ENCODE results near the gene ASTL.
A peak's percentile ranks its signal among the peaks of the same experiment; 100 is the strongest.

ASTL gene

DNA sequence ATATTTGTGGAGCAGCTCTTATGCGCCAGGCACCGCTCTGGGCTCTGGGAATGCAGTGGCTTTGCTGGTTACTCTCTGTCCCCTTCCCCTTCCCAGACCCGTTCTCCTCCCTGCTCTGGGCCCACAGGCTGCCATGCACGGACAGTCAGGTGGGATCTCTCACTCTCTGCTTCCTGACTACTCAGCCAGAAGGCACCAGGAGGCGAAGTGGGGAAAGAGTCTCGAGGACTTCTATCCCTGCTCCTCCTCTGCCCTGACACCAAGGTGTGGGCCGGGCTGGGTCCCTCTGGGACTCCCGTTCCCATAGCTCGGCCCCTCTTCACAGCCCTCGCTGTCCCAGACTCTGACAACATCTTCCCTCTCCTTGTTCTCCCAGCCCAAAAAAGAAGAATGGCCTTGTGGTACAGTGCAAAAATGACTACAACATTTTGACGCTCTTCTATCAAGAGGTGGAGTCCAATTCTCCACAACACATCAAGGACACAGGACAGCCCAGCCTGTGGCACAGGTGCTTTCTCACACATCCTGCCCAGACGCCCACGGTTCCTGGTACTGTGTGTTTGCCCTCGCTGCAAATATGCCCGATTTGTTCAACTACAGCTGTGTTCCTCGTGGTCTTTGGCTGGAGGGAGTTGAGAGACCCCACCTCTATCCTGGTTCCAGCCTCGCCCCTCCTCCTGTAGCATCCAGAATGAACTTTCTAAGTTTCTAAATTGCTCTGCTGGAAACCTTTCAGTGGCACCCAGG, 21.0 kb upstream of the ASTL start:
- H3K27ac ChIP-seq (ENCODE audit: low read length) = no peak overlapping the region
- ATAC-seq (ENCODE audit: insufficient read depth, low read depth) (no peak), DNase-seq (peak; percentile 43)
- H3K27me3 ChIP-seq (ENCODE audit: insufficient read depth, low read length, poor library complexity) = no peaks in the 10 kb centered on the region
- H3K4me3 ChIP-seq (ENCODE audit: low read depth in 1 of 2, low read length in 2 of 2) = no peak overlapping the region
- peaks cover 29% of the 10 kb centered on the region for H3K4me1 ChIP-seq (ENCODE audit: insufficient read depth, low read length)
- no peaks in the 10 kb centered on the region for H4K20me1 ChIP-seq (ENCODE audit: insufficient read depth, low read length)
- H3K9ac ChIP-seq (ENCODE audit: low read depth, low read length) = no peak overlapping the region
- H3K9me3 ChIP-seq (ENCODE audit: insufficient read depth, low read length, severe bottlenecking) = no peaks in the 10 kb centered on the region
- no peak overlapping the region for H2AFZ ChIP-seq (ENCODE audit: low read depth, low read length)
- no peaks in the 10 kb centered on the region for H3K79me2 ChIP-seq (ENCODE audit: insufficient read depth, low read length)
- TF ChIP-seq, protein P1, sequence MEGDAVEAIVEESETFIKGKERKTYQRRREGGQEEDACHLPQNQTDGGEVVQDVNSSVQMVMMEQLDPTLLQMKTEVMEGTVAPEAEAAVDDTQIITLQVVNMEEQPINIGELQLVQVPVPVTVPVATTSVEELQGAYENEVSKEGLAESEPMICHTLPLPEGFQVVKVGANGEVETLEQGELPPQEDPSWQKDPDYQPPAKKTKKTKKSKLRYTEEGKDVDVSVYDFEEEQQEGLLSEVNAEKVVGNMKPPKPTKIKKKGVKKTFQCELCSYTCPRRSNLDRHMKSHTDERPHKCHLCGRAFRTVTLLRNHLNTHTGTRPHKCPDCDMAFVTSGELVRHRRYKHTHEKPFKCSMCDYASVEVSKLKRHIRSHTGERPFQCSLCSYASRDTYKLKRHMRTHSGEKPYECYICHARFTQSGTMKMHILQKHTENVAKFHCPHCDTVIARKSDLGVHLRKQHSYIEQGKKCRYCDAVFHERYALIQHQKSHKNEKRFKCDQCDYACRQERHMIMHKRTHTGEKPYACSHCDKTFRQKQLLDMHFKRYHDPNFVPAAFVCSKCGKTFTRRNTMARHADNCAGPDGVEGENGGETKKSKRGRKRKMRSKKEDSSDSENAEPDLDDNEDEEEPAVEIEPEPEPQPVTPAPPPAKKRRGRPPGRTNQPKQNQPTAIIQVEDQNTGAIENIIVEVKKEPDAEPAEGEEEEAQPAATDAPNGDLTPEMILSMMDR (IDR thresholded peaks at IDR 0.05; ENCODE audit: borderline replicate concordance, extremely low read depth, low read length, poor library complexity, severe bottlenecking) = no peak
- no peak for TF ChIP-seq EZH2 (IDR thresholded peaks at IDR 0.05; ENCODE audit: borderline replicate concordance, low read depth, low read length, severe bottlenecking)
- H3K4me2 ChIP-seq (ENCODE audit: insufficient read depth, low read length) = no peak overlapping the region
- no peaks in the 10 kb centered on the region for H3K36me3 ChIP-seq (ENCODE audit: insufficient read depth, low read length)

DNA sequence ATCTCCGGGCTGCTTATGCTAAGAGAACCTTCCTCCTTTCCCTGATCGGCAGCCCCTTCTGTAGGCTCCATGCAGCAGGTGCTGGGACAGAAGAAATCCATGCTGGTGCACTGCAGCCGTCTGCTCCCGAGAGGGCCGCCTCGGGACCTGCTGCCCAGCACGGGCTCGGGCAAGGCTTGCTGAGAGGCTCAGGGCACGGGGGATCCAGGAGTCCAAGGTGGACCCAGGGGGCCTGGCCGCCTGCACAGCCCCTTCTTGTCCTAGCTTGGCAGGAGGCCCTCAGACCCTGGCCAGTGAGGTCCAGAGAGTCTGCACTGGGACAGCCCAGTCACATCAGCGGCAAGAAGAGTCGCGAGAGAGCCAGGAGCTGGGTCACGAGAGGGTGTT, 20.2 kb upstream of the ASTL start:
- H3K4me1 ChIP-seq (ENCODE audit: insufficient read depth, low read length) = peaks cover 22% of the 10 kb centered on the region
- H3K9me3 ChIP-seq (ENCODE audit: insufficient read depth, low read length, severe bottlenecking) = no peaks in the 10 kb centered on the region
- H3K9ac ChIP-seq (ENCODE audit: low read depth, low read length) = no peak overlapping the region
- ATAC-seq (ENCODE audit: insufficient read depth, low read depth) = no peak
- H3K79me2 ChIP-seq (ENCODE audit: insufficient read depth, low read length) = no peaks in the 10 kb centered on the region
- H3K4me2 ChIP-seq (ENCODE audit: insufficient read depth, low read length) = no peak overlapping the region
- H3K27ac ChIP-seq (ENCODE audit: low read length) = no peak overlapping the region
- H3K27me3 ChIP-seq (ENCODE audit: insufficient read depth, low read length, poor library complexity) = no peaks in the 10 kb centered on the region
- no peaks in the 10 kb centered on the region for H4K20me1 ChIP-seq (ENCODE audit: insufficient read depth, low read length)
- TF ChIP-seq, protein P1 (IDR thresholded peaks at IDR 0.05; ENCODE audit: borderline replicate concordance, extremely low read depth, low read length, poor library complexity, severe bottlenecking) = no peak
- TF ChIP-seq EZH2 (IDR thresholded peaks at IDR 0.05; ENCODE audit: borderline replicate concordance, low read depth, low read length, severe bottlenecking) = no peak
- no peak overlapping the region for H2AFZ ChIP-seq (ENCODE audit: low read depth, low read length)
- H3K4me3 ChIP-seq (ENCODE audit: low read depth in 1 of 2, low read length in 2 of 2) = no peak overlapping the region
- no peak for DNase-seq
- no peaks in the 10 kb centered on the region for H3K36me3 ChIP-seq (ENCODE audit: insufficient read depth, low read length)

DNA sequence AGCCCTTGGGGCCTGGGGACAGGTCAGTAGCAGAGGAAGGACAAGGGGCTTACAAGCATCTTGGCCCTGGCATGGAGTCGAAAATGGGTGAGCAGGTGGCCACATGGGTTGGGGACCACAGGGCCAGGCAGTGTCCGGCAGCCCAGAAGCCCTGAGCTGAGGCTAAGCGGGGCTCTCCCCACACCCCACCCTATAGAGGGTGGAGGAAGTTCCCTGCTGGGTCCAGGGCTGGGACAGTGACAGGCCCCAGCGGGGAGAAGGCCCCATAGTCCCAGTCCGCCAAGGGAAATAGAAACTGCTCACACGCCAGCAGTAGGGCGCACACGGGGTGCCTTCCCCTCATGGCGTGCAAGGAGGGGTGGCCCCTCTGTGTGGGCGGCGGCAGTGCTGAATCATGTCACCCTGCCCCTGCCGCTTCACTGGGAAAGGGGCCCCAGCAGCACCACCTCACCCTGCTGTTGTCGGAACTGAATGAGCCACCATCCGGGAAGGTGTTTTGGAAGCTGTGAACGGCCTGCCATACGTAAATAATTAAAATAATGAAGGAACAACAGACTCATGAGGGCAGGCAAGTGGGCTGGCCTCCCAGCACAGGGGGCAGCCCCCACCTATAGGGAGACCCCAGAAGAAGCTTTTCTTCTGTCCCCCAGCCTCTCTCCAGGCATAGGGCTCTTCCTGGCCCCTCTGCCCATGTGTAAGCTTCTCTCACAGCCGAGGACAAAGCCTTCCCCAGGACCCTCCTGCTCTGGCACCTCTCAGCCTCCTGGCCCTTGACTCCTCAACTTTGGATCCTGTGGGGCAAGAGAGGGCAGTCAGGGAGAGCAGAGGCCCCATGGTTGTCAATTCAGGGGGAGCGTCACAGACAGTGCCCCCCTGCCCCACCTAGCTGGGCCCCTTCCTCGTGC, 19.6 kb upstream of the ASTL start:
- Histone ChIP-seq H3K9ac (ENCODE audit: low read depth, low read length) (no peak overlapping the region), H3K79me2 (ENCODE audit: insufficient read depth, low read length) (no peaks in the 10 kb centered on the region), H3K4me2 (ENCODE audit: insufficient read depth, low read length) (no peak overlapping the region), H3K27ac (ENCODE audit: low read length) (no peak overlapping the region), H3K9me3 (ENCODE audit: insufficient read depth, low read length, severe bottlenecking) (no peaks in the 10 kb centered on the region), H3K4me3 (ENCODE audit: low read depth in 1 of 2, low read length in 2 of 2) (no peak overlapping the region), H3K4me1 (ENCODE audit: insufficient read depth, low read length) (peaks cover 16% of the 10 kb centered on the region), H3K27me3 (ENCODE audit: insufficient read depth, low read length, poor library complexity) (no peaks in the 10 kb centered on the region), H2AFZ (ENCODE audit: low read depth, low read length) (no peak overlapping the region), H4K20me1 (ENCODE audit: insufficient read depth, low read length) (no peaks in the 10 kb centered on the region; the same call in 1 of the 2 replicates), H3K36me3 (ENCODE audit: insufficient read depth, low read length) (no peaks in the 10 kb centered on the region)
- ATAC-seq (ENCODE audit: insufficient read depth, low read depth) = peak; percentile 11; the same call in 1 of the 3 replicates
- no peak for DNase-seq
- TF ChIP-seq EZH2 (IDR thresholded peaks at IDR 0.05; ENCODE audit: borderline replicate concordance, low read depth, low read length, severe bottlenecking) = no peak
- TF ChIP-seq, protein P1 (IDR thresholded peaks at IDR 0.05; ENCODE audit: borderline replicate concordance, extremely low read depth, low read length, poor library complexity, severe bottlenecking) = no peak

Measured in DND-41 (cell line).